Loucy (cell line): ENCODE data around the gene KCNJ15.

Source experiments
- H2AFZ ChIP-seq: fragments of 200-600 bp; sonication (generic); 2 replicates; pipeline ENCODE4 v1.6.0; 2016; ENCODE audit warnings: antibody characterized with exemption, mild to moderate bottlenecking, low read length, moderate library complexity
- H3F3A ChIP-seq: fragments of 200-600 bp; 2 replicates; pipeline ENCODE4 v1.6.0; 2016; ENCODE audit warnings: antibody characterized with exemption, low read depth, mild to moderate bottlenecking
- H3K27me3 ChIP-seq: fragments of 200-600 bp; sonication (generic); 2 replicates; pipeline ENCODE4 v1.6.1; 2014; ENCODE audit warnings: low read length, mild to moderate bottlenecking; ENCODE audit not compliant: insufficient read depth, poor library complexity, severe bottlenecking
- H3K36me3 ChIP-seq: fragments of 200-600 bp; sonication (generic); 2 replicates; pipeline ENCODE4 v1.6.1; 2016; ENCODE audit warnings: low read length; ENCODE audit not compliant: insufficient read depth
- H3K4me1 ChIP-seq: fragments of 200-600 bp; sonication (generic); 2 replicates; pipeline ENCODE4 v1.5.1; 2014; ENCODE audit warnings: low read length, mild to moderate bottlenecking; ENCODE audit not compliant: insufficient read depth, poor library complexity, severe bottlenecking
- H3K4me2 ChIP-seq: fragments of 200-600 bp; sonication (generic); 2 replicates; pipeline ENCODE4 v1.6.0; 2014; ENCODE audit warnings: antibody characterized with exemption, low read length, low read depth, mild to moderate bottlenecking; ENCODE audit not compliant: poor library complexity, severe bottlenecking
- H3K4me3 ChIP-seq: fragments of 200-600 bp; sonication (generic); 2 replicates; pipeline ENCODE4 v1.5.1; 2014; ENCODE audit warnings: low read length, mild to moderate bottlenecking, mixed read lengths; ENCODE audit not compliant: poor library complexity, severe bottlenecking
- H3K79me2 ChIP-seq: fragments of 200-600 bp; sonication (generic); 2 replicates; pipeline ENCODE4 v1.6.1; 2014; ENCODE audit warnings: low read length; ENCODE audit not compliant: insufficient read depth
- H3K9ac ChIP-seq: fragments of 200-600 bp; sonication (generic); 2 replicates; pipeline ENCODE4 v1.6.0; 2014; ENCODE audit warnings: mild to moderate bottlenecking, low read depth, low read length, moderate library complexity; ENCODE audit not compliant: poor library complexity, severe bottlenecking
- H3K9me2 ChIP-seq: fragments of 200-600 bp; sonication (generic); replicated peaks from 2 replicates; pipeline ENCODE4 v1.6.1; 2016; ENCODE audit warnings: low read depth, low read length, mixed read lengths
- H3K9me3 ChIP-seq: fragments of 200-600 bp; sonication (generic); 2 replicates; pipeline ENCODE4 v1.6.1; 2014; ENCODE audit warnings: mild to moderate bottlenecking, antibody characterized with exemption, low read length, low read depth; ENCODE audit not compliant: insufficient read depth
- H4K20me1 ChIP-seq: fragments of 200-600 bp; sonication (generic); 2 replicates; pipeline ENCODE4 v1.6.0; 2014; ENCODE audit warnings: antibody characterized with exemption, low read length, mild to moderate bottlenecking; ENCODE audit not compliant: insufficient read depth, poor library complexity, severe bottlenecking
- CTCF ChIP-seq: fragments of 200-600 bp; sonication (generic); conservative IDR thresholded peaks from 2 replicates; pipeline ENCODE4 v1.5.1; 2014; ENCODE audit warnings: mild to moderate bottlenecking, antibody characterized with exemption, low read length
- EZH2phosphoT487 ChIP-seq: fragments of 200-600 bp; IDR thresholded peaks from 2 replicates; pipeline ENCODE4 v1.6.1; 2018; ENCODE audit warnings: antibody characterized with exemption, mild to moderate bottlenecking, moderate library complexity, borderline replicate concordance

KCNJ15 gene

GRCh38 chr21:38350684-38351083 lies 93.9 kb downstream of the KCNJ15 start:
- TF ChIP-seq CTCF (no peak), EZH2phosphoT487 (no peak)

GRCh38 chr21:38351176-38351959 lies 94.6 kb downstream of the KCNJ15 start:
- Histone ChIP-seq H3F3A (no peaks in the 10 kb centered on the region), H3K27me3 (no peaks in the 10 kb centered on the region), H3K9ac (no peak overlapping the region), H3K4me2 (no peak overlapping the region), H3K4me1 (peaks cover 5% of the 10 kb centered on the region), H3K36me3 (no peaks in the 10 kb centered on the region), H3K9me3 (no peaks in the 10 kb centered on the region), H4K20me1 (no peaks in the 10 kb centered on the region), H3K79me2 (no peaks in the 10 kb centered on the region), H2AFZ (no peak overlapping the region), H3K4me3 (no peak overlapping the region), H3K9me2 (no peaks in the 10 kb centered on the region)
- TF ChIP-seq CTCF (no peak), EZH2phosphoT487 (no peak)

More at GRCh38 chr21:38350684-38351083, 93.9 kb downstream of the KCNJ15 start:
- Histone ChIP-seq H3K9me2 (no peaks in the 10 kb centered on the region), H3K9me3 (no peaks in the 10 kb centered on the region), H3K79me2 (no peaks in the 10 kb centered on the region), H3K27me3 (no peaks in the 10 kb centered on the region), H3F3A (no peaks in the 10 kb centered on the region), H4K20me1 (no peaks in the 10 kb centered on the region), H3K36me3 (no peaks in the 10 kb centered on the region), H3K4me3 (no peak overlapping the region), H2AFZ (no peak overlapping the region), H3K4me2 (no peak overlapping the region), H3K4me1 (no peaks in the 10 kb centered on the region), H3K9ac (no peak overlapping the region)

- no peaks in the 10 kb centered on the region for H3K27me3 ChIP-seq
- peaks cover 9% of the 10 kb centered on the region for H3K4me1 ChIP-seq
- no peaks in the 10 kb centered on the region for H3F3A ChIP-seq
- no peaks in the 10 kb centered on the region for H3K9me3 ChIP-seq
- H3K9ac ChIP-seq, result no peak overlapping the region
- no peak overlapping the region for H3K4me2 ChIP-seq
- H3K36me3 ChIP-seq, result no peaks in the 10 kb centered on the region
- H2AFZ ChIP-seq, result no peak overlapping the region
- H3K9me2 ChIP-seq, result no peaks in the 10 kb centered on the region
- H3K4me3 ChIP-seq, result no peak overlapping the region
- TF ChIP-seq CTCF (no peak), EZH2phosphoT487 (no peak)
- no peaks in the 10 kb centered on the region for H3K79me2 ChIP-seq
- no peaks in the 10 kb centered on the region for H4K20me1 ChIP-seq
Measured at GRCh38 chr21:38351961-38352521, 95.2 kb downstream of the KCNJ15 start.
